ENCODE data around the gene SCUBE1.

GRCh38 chr22:43392385-43392989, 49.3 kb upstream of the SCUBE1 start:
- TF ChIP-seq EZH2 (IDR thresholded peaks at IDR 0.05) (no peak), POLR2AphosphoS5 (IDR thresholded peaks at IDR 0.05; ENCODE audit: borderline replicate concordance, low read depth, low read length) (no peak), FOXP2 (optimal IDR thresholded peaks at IDR 0.05; ENCODE audit: control extremely low read depth, extremely low read length, insufficient read depth) (no peak)
